Measurements from ENCODE around the gene ATF6B.

Gene ATF6B

GRCh38 chr6:32152769-32153563, 24.9 kb upstream of the ATF6B start:
- TF ChIP-seq, protein P1, sequence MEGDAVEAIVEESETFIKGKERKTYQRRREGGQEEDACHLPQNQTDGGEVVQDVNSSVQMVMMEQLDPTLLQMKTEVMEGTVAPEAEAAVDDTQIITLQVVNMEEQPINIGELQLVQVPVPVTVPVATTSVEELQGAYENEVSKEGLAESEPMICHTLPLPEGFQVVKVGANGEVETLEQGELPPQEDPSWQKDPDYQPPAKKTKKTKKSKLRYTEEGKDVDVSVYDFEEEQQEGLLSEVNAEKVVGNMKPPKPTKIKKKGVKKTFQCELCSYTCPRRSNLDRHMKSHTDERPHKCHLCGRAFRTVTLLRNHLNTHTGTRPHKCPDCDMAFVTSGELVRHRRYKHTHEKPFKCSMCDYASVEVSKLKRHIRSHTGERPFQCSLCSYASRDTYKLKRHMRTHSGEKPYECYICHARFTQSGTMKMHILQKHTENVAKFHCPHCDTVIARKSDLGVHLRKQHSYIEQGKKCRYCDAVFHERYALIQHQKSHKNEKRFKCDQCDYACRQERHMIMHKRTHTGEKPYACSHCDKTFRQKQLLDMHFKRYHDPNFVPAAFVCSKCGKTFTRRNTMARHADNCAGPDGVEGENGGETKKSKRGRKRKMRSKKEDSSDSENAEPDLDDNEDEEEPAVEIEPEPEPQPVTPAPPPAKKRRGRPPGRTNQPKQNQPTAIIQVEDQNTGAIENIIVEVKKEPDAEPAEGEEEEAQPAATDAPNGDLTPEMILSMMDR (IDR thresholded peaks at IDR 0.05): no peak

GRCh38 chr6:32151863-32152768, 24.1 kb upstream of the ATF6B start, which contains the start of gene PRRT1:
PRRT1 (minus strand) TSS chr6:32151939; CDS start chr6:32151827, 112 bp downstream.
- TF ChIP-seq, protein P1 (IDR thresholded peaks at IDR 0.05): no peak

DNA sequence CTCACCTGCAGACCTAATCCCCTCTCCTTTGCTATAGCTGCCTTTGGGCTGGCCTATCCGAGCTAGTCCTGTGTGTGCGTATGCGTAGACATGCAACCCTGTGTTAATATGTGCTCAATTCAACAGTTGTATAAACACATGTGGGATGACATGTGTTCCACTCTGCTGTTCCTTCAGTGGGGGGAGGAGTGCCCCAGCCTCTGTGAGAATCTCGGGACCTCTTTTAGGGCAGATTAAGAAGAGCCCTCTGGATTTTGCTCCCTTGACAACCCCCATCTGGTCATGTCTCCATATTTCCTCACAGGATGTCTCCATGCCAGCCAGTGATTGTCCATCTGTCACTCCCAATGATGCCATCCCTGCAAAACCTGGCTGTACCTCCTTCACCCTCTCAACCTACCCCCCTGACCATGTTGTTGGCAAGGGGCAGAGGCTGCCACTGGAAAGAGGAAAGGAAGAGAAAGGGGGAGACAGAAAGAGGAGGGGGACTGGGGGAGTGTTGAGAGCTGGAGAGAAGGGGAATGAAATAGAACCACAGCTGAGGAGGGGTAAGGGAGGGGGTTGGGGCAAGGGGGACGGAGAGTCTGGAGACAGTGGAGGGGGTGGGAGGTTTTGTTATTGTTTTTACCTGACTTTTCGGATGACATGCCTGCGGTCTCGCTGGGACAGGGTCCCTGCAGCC, 23.3 kb upstream of the ATF6B start:
- TF ChIP-seq, protein P1 (IDR thresholded peaks at IDR 0.05): no peak

GRCh38 chr6:32149932-32150870, 22.2 kb upstream of the ATF6B start:
- TF ChIP-seq, protein P1 (IDR thresholded peaks at IDR 0.05): no peak

DNA sequence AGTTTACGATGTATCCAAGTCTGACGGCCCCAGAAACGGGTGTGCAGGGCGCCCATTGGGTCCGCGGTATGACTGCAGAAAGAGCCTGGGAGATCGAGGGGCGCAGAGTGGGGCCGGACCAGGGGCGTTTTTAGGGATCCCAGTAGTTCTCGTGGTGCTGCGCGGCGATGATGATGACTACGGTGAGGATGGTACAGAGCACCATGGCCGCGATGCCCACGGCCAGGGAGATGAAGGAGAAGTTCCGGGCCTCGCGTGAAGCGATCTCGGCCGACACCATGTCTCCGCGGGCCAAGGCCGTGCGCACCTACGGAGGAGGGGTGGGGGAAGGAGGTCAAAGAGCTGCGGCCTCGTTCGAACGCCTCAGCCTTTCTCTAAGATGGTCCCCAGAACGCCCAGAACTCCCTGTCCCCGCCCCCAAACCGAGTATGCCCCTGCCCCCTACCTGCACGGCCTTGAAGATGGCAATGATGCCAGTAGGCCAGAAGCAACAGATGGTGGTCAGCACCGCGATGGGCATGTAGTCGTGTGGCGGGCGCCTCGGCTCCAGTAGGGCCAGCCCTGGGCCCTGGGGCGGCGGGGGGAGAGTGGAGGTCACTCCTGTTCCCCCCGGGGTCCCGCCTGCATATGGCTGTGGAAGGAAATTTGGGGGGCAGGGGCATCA, 21.2 kb upstream of the ATF6B start:
- TF ChIP-seq, protein P1 (IDR thresholded peaks at IDR 0.05): no peak

DNA sequence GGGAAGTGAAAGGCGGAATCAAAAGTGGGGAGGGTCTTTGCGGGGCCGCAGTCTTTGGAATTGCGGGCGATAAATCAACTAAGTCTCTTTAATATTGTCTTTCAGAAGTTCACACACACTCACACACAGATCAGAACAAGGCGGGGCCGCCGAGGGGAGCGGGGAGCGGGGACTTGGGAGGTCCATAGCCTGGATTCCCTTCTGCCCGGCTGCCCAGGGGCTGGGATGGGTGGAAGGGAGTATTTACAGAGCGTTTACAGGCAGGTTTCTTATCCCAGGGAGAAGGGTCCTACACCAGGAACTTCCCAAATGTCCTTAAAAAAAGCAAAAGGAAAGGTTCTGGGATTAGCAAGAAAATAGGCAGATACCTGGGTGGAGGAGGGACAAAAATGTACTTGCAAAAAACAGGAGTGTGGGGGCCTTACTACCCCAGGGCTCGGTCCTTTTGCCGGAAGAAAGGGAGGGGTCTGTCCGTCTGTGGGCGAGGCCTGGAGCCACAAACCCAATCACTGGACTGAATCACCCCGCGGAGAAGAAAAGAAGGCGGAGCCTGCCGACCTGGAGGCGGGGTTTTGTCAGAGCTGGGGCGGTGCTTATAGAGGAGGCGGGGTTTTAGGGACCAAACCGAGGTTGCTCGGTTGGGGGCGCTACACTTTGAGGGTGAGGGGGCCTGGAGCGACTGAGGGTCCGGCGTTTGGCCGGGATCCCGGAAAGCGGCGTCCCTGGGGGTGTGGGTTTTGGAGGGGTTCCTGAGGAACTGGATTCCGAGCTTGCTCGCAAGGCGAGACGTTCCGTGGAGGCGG, 20.4 kb upstream of the ATF6B start:
- TF ChIP-seq, protein P1 (IDR thresholded peaks at IDR 0.05): no peak
